KBM-7 (cell line): Measurements from ENCODE around the gene DPH1.
A peak's percentile ranks its signal among the peaks of the same experiment; 100 is the strongest.

Source experiments
- DNase-seq: peaks from one replicate; pipeline ENCODE4 v3.0.0-alpha.2; 2015
- in situ Hi-C: fragments of 300-500 bp; cut with MboI; formaldehyde crosslinking; loops from 2 replicates; pipeline ENCODE4 v1.14.3; 2020; ENCODE audit warnings: low sequenced_read_pairs, low pct_unique_long_range_greater_than_20kb, mixed read lengths

Gene DPH1

DNA sequence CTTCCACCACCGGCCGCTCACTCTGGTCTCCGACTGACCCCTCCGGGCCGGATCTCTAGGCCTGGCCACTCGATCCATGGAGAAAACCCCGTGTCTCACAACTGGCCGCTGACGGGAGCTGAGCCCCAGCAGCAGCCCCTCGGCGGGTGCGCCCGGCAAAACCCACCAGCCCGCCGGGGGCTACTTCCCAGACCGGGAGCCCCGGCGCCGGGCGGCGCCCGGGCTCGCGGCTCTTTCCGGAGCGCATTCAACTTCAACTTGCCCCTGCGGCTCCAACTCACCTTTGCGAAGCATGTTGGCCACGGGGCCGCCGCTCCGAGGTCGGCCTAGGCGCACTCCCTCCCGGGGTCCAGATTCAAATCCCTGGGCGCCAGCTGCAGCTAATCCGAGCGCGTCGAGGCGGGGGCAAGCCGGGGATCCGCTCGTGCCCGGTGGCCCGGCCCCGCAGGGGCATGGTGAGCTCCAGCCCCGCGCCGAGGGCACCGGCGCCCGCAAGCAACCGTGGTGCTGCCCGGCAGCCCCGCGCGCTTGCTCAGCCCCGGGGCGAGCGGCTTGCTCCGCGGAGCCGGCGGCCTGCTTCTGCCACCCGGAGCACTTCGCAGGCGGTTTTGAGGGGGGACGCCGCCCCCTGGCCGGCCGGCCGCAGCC is 5.3 kb upstream of the DPH1 start:
- in situ Hi-C loops: no loop called here
- peak; percentile 35 for DNase-seq

DNA sequence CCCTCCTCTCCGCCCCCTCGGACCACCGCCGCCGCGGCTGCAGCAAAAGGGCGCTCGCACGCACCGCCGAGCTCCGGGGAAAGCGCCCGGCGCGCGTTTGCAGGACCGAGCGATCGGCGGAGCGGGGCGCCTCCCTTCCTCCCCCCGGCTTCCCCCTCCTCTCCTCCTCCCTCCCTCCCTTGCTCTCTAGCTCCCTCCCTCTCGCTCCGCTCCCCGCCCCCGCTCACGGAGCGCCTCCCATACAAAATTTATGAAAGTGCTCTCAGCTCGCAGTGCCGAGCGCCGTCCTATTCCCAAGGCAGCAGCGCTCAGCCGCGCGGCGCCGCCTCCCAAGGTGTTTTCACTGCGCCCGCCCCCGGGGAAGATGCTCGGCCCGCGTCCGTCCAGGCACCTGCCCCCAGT is 4.7 kb upstream of the DPH1 start, which contains the start of gene RTN4RL1:
Gene RTN4RL1 (minus strand): TSS at position 115 of the 402 bp plus-strand sequence. CDS start 469 bp downstream, outside the sequence.
- DNase-seq: peak; percentile 86
- in situ Hi-C loops: no loop called here

DNA sequence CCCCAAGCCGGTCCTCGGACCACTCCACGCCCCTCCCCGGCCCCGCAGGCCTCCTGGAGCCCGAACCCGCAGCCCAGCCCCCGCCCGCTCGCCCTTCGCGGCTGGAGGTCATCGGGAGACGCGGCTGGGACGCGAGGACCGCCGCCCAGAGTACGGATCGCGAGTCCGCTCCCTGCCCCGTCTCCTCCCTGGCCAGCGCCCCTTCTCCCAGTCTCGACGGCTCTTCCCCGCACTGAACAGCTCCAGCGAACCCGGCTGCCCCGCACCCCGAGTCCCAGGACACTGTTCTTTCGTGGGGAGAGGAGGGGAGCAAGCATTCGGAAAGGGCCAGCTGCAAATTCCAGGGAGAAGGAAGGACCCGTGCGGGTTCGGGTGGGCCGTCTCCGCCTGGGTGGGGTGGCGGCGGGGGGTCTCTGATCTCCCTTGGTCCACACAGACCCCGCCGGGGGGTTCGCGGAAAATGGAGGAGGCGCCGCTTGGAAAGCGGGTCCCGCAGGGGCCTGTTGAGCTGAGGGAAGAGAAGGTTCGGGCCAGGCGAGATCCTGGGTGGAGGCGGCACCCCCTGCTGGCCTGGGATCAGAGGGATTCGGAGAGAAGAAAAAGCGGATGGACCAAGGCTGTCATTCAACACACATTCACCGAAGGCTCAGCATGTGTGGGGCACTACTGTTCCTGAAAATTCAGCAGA is 4.2 kb upstream of the DPH1 start:
- DNase-seq: peak; percentile 88
- in situ Hi-C loops: no loop called here

GRCh38 chr17:2027528-2028233 is 2.3 kb upstream of the DPH1 start:
- DNase-seq: no peak

GRCh38 chr17:2028234-2028614 is 1.7 kb upstream of the DPH1 start:
- in situ Hi-C loops: no loop called here
- no peak for DNase-seq

More at GRCh38 chr17:2027528-2028233, 2.3 kb upstream of the DPH1 start:
- in situ Hi-C loops: no loop called here

- in situ Hi-C loops: no loop called here
- no peak for DNase-seq
Measured at GRCh38 chr17:2028737-2029136, 1.2 kb upstream of the DPH1 start.

DNA sequence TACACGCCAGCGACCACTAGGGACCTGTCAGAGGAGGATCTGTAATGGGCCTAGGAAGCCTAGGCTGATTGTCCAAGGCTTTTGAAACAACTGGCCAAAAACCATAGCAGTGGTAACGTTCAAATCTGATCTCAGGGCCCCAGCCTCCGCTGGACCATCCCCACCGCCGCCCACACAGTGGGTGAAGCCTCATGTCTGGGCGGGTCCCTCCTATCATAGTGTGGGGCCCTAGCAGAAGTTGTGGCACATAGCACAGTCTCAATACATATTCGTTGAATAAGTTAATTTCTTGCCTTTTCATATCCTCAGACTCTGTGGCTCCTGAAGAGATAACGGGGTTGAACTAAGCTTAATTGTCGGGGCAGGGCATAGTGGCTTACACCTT is 818 bp downstream of the DPH1 start:
- in situ Hi-C loops: loop anchor here (10.0 kb wide), 1 partner anchor 116 kb away; no protein-coding TSS in a partner anchor
- no peak for DNase-seq

DNA sequence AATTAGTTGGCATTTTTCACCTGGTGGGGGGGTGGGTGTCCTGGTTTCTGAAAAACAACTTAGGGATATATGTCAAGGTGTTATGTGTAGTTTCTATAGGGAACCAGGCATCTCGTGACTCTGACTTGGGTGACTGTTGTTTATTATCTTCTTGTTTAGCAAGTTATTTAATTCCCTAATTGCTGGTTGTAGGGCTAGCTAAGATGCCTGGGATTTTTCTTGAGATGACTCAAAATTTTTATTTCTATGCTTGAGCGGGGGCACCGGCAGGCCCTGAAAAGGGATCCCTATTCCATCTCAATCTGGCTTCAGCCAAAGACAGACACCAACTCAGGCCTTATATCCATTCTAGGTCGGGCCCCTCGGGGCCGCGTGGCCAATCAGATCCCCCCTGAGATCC is 3.2 kb downstream of the DPH1 start:
- DNase-seq: no peak
- in situ Hi-C loops: loop anchor here (10.0 kb wide), 1 partner anchor 118 kb away; no protein-coding TSS in a partner anchor

DNA sequence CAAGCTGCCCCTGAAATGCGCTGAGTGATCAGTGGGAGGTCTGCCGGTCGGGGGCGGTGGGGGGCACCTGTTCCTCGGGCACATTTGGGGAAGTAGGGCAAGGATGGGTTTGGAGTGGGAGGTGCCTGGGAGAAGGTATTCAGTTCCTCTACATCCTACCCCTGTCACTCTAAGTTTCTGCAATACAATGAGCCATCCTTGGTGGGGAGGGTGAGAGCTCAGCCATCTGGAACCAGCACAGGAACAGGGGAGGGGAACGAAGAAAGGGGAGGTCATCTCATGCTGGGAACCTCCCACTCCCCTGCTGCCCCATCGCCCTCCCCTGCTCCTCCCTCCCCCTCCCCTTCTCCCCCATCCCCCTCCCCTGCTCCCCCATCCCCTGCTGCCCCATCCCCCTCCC is 4.2 kb downstream of the DPH1 start:
- peak; percentile 77 for DNase-seq
- in situ Hi-C loops: loop anchor here (10.0 kb wide), 1 partner anchor 119 kb away; no protein-coding TSS in a partner anchor

- in situ Hi-C loops: loop anchor here (10.0 kb wide), 1 partner anchor 120 kb away; no protein-coding TSS in a partner anchor
- DNase-seq: no peak
Measured at GRCh38 chr17:2034806-2035540, 5.0 kb downstream of the DPH1 start.

DNA sequence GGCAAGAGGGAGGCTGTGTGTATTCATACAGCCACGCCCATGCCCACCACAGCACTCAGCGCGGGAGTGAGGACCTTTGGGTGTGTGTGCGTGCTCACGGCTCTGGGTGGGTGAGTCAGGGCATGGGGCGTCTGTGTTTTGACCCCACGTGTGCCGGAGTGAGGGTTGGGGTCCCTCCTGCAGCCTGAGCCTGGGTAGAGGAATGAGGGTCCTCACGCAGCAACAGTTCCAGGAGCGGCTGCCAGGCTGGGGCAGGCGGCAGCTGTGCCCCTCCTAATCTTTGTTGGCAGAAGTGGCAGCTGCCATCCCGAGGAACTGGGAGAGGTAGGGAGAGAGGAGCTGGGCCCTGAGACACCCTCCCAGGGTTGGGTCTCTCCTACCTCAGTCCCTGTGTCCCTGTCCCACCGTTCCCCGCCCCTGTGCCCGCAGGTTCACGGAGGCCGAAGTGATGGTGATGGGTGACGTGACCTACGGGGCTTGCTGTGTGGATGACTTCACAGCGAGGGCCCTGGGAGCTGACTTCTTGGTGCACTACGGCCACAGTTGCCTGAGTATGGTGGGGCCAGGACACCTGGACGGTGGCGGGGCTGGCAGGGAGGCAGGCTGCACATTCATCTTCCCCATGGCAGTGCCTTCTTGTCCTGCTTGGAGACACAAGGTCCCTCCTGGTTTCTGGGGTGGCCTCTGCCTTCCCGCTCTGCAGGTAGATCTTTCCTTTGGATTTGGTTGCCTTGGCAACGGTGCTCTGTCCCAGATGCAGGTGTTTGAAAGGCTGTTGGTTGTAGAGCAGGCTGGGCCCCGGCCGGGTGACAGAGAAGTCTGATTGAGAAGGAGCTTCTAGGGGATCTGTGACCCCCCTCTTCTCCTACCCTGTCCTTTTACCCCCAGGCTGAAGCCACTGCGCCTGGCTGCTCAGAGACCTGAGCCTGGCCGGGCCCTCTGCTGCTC is 5.9 kb downstream of the DPH1 start:
- DNase-seq: no peak
- in situ Hi-C loops: loop anchor here (10.0 kb wide), 1 partner anchor 121 kb away; no protein-coding TSS in a partner anchor

DNA sequence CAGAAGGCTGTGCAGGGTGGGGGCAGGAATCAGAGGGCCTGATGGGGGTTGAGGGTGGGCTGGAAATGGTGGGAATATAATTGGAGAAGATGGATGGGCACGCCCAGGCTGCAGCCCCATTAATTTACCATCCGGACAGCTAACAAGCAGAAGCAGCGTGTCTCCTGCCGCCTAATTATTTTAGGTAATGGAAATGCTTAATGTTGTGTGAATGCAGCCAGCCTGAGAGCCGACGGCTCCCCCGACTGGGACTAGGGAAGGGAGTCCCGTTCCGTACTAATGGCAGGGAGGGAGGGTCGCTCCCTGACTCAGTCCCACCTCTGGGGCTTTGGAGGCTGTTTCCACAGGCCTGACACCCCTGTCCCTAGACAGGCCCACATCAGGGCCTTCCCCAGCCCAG is 7.2 kb downstream of the DPH1 start:
- DNase-seq: no peak
- in situ Hi-C loops: loop anchor here (10.0 kb wide), 1 partner anchor 122 kb away; no protein-coding TSS in a partner anchor

GRCh38 chr17:2040219-2040827 is 10.4 kb downstream of the DPH1 start:
- in situ Hi-C loops: no loop called here
- no peak for DNase-seq

DNA sequence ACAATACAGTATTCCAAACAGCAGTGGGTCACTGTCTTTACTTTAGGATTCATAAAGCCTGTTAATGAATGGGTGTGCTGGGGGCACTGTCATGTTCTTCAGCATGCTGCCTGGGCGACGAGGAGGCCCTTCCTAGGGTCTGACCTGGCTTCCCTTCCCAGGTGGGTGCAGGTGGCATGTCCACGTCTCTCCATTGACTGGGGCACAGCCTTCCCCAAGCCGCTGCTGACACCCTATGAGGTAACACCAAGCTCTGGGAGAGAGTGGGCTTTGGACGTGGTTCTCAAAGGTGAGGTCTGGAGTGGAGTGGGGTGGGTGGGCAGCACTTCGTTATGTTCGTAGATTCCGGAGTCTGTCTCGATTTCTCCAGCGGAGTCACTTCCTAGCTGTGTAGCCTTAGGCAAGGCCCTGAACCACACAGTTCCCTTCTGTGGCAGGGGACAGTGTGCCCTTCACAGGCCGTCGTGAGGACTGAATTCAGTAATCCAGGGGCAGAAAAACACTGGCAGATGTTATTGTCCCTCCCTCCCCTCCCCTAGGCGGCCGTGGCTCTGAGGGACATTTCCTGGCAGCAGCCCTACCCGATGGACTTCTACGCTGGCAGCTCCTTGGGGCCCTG is 11.1 kb downstream of the DPH1 start:
- in situ Hi-C loops: no loop called here
- no peak for DNase-seq

DNA sequence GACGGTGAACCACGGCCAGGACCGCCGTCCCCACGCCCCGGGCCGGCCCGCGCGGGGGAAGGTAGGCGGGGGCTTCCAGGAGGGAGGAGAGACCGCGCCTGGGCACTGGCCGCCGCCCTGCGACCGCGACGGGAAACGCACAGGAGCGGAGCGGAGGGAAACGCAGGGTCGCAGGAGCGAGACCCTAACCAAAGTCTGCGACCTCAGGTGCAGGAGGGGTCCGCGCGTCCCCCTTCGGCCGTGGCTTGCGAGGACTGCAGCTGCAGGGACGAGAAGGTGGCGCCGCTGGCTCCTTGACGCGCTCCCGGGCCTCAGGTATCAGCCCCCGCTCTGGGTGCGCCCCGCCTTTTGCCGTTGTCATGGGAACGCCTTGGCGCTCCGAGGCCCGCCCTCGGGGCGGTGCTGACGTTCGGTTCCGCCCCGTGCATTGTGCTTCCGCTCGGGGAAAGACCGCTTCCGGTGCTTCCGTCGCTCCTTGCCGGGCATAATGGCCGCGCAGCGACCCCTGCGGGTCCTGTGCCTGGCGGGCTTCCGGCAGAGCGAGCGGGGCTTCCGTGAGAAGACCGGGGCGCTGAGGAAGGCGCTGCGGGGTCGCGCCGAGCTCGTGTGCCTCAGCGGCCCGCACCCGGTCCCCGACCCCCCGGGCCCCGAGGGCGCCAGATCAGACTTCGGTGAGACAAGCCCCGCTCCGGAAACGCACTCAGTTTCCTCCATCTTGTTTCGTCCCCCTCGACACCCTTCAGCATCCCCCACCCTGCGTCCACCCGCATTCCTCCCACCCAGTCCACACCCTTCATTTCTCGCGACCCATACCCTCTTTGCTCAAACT is 11.8 kb downstream of the DPH1 start, which contains the start of gene OVCA2:
Gene OVCA2 (plus strand): TSS at position 462 of the 829 bp plus-strand sequence. CDS start 26 bp downstream, at position 488.
- in situ Hi-C loops: no loop called here
- peak; percentile 96 for DNase-seq

GRCh38 chr17:2042390-2042847 is 12.5 kb downstream of the DPH1 start:
- peak; percentile 45 for DNase-seq
- in situ Hi-C loops: no loop called here
